IPS-15b (cell line): ENCODE data around the gene RPL39L.
A peak's percentile ranks its signal among the peaks of the same experiment; 100 is the strongest.

Experiments used
- H3K27me3 ChIP-seq: one replicate; pipeline ENCODE4 v1.6.1; 2013; ENCODE audit warnings: low read length; ENCODE audit not compliant: control insufficient read depth, insufficient read depth
- H3K36me3 ChIP-seq: one replicate; pipeline ENCODE4 v1.6.1; 2013; ENCODE audit warnings: low read length; ENCODE audit not compliant: control insufficient read depth, insufficient read depth
- H3K4me1 ChIP-seq: one replicate; pipeline ENCODE4 v1.6.1; 2013; ENCODE audit warnings: mild to moderate bottlenecking, low read length; ENCODE audit not compliant: control insufficient read depth, insufficient read depth
- H3K4me3 ChIP-seq: one replicate; pipeline ENCODE4 v1.5.1; 2013; ENCODE audit warnings: low read depth, low read length
- H3K9ac ChIP-seq: one replicate; pipeline ENCODE4 v1.6.1; 2013; ENCODE audit warnings: low read depth, mild to moderate bottlenecking, low read length
- H3K9me3 ChIP-seq: one replicate; pipeline ENCODE4 v1.6.1; 2013; ENCODE audit warnings: mild to moderate bottlenecking, low read length; ENCODE audit not compliant: control insufficient read depth, insufficient read depth

Gene RPL39L

DNA sequence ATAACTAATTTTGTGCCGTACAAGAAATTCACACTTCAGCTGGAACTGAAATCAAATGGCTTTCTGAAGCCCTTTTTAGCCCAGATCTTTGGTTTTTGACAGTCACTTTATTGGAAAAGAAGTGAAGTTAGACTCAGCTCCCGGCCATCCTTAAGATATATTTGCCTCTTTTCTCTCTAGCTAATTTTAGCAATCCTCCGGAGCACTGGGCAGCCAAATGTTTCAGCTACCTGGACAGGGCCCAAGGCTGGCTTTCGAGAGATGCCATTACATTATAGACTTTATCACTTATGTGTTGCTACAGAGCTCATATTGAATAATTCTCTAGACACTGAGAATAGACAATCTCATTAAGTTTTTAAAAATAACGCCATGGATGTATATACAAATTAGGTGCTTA, 28.5 kb upstream of the RPL39L start:
- Histone ChIP-seq H3K9ac (no peak overlapping the region), H3K36me3 (peaks cover under 1% of the 10 kb centered on the region), H3K4me1 (peaks cover 28% of the 10 kb centered on the region), H3K4me3 (no peak overlapping the region), H3K27me3 (no peaks in the 10 kb centered on the region), H3K9me3 (no peaks in the 10 kb centered on the region)

GRCh38 chr3:187166750-187167149, 27.5 kb upstream of the RPL39L start:
- Histone ChIP-seq H3K9ac (no peak overlapping the region), H3K9me3 (no peaks in the 10 kb centered on the region), H3K4me1 (peaks cover 35% of the 10 kb centered on the region), H3K27me3 (no peaks in the 10 kb centered on the region), H3K36me3 (no peaks in the 10 kb centered on the region), H3K4me3 (no peak overlapping the region)

DNA sequence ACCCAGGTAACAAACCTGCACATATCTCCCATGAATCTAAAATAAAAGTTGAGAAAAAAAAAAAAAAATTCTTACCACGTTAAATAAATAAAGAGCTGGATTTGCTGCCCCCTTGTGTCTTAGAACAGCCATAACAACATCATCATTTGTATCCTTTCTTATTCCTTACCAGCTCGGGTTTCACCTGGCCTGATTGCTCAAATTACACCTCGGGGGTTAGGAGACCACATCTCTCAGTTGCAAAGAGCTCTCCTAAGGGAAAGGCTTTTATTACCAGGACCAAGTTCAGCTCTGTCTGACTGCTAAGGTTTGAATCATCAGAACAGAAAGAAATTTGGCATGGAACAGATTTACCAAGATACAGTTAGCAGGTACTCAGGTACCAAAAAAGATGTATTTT, 25.8 kb upstream of the RPL39L start:
- no peaks in the 10 kb centered on the region for H3K27me3 ChIP-seq
- no peaks in the 10 kb centered on the region for H3K36me3 ChIP-seq
- peaks cover 39% of the 10 kb centered on the region for H3K4me1 ChIP-seq
- H3K9me3 ChIP-seq: no peaks in the 10 kb centered on the region
- no peak overlapping the region for H3K9ac ChIP-seq
- H3K4me3 ChIP-seq: peak overlapping the region; percentile 11

DNA sequence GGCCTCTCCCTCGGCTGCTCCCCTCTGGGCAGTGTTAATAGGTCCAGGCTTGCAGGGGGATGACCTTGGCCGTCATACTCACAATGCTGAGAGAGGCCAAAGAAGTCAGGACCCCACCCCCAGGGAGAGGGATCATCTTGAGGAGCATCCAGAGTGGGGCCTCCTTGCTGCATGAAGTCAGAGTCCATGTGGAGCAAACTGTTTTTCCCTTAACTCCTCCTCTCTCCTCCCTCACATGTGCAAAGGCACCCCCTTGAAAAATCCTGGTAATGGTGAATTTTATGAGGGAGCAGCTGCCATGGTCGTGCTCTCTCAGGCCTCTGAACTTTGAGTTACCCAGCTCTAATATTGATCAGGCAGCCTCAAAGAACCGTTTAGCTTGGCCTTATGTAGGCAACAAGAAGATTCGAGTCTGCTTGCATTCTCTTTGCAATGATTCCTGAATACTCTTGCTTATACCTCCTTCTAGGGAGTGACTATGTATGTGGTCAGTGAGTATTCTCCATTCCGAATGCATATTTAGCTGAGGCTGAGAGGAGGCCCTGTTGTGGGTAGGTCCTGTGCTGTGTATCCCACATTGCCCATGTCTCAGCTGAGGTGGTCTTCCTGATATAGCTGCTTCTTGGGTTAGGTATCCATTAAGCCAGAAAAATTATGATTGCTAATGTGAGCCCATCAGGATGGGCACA, 23.1 kb upstream of the RPL39L start:
- no peaks in the 10 kb centered on the region for H3K27me3 ChIP-seq
- no peaks in the 10 kb centered on the region for H3K9me3 ChIP-seq
- H3K9ac ChIP-seq: no peak overlapping the region
- H3K4me1 ChIP-seq: peaks cover 39% of the 10 kb centered on the region
- no peaks in the 10 kb centered on the region for H3K36me3 ChIP-seq
- H3K4me3 ChIP-seq: no peak overlapping the region

DNA sequence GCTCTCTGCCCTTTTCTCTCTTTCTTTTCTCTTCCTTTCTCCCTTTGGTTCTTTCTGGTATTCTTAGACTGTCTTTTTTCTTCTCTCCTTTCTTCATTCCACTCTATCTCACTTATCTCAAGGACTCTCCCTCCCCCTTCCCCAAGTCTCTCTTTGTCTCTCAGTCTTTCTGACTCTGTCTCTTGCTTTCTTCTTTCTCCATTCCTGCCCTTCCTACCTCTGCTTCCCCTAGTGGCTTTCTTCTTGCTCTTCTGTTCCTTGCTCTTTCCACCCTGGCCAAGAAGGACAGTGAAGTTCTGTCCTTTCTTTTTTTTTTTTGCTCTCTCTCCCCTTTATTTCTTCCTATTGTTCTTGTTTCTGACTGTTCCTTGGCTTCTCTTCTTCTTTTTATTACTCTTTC, 22.3 kb upstream of the RPL39L start:
- H3K36me3 ChIP-seq: no peaks in the 10 kb centered on the region
- no peak overlapping the region for H3K4me3 ChIP-seq
- peaks cover 34% of the 10 kb centered on the region for H3K4me1 ChIP-seq
- H3K9me3 ChIP-seq: no peaks in the 10 kb centered on the region
- no peak overlapping the region for H3K9ac ChIP-seq
- H3K27me3 ChIP-seq: no peaks in the 10 kb centered on the region

DNA sequence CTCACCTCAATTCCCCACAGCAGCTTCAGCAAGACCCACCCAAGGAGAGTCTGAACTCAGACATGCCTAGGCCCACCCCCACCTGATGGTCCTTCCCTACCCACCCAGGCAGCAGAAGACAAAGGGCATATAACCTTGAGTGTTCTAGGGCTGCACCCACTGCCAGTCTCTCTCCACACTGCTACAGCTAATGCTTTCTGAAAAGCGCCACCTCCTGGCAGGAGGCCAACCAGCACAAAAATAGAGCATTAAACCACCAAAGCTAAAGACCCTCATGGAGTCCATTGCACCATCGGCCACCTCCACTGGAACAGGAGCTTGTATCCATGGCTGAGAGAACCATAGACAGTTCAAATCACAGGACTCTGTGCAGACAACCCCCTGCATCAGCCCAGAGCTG, 11.3 kb upstream of the RPL39L start:
- Histone ChIP-seq H3K27me3 (no peaks in the 10 kb centered on the region), H3K4me1 (peaks cover 2% of the 10 kb centered on the region), H3K9ac (no peak overlapping the region), H3K9me3 (no peaks in the 10 kb centered on the region), H3K4me3 (no peak overlapping the region), H3K36me3 (no peaks in the 10 kb centered on the region)

DNA sequence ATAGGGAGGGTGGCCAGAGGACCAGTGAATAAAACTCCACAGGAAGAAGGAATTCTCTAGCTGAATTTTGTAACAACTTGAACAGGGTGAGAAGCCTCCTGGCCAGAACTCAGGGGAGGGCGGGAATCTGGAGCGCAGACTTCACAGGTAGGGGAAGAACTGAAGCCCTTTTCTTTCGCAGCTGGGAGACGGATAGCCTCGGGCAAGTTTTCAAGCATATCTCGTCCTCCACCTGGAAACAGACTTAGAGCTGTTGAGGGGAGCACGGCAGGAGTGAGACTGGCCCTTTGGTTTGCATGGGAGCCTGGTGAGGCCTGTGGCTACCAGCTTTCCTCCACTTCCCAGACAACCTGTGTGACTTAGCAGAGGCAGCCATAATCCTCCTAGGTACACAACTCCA, 10.9 kb upstream of the RPL39L start:
- no peaks in the 10 kb centered on the region for H3K9me3 ChIP-seq
- no peaks in the 10 kb centered on the region for H3K27me3 ChIP-seq
- H3K36me3 ChIP-seq: no peaks in the 10 kb centered on the region
- H3K4me1 ChIP-seq: peaks cover 2% of the 10 kb centered on the region
- H3K9ac ChIP-seq: no peak overlapping the region
- no peak overlapping the region for H3K4me3 ChIP-seq

DNA sequence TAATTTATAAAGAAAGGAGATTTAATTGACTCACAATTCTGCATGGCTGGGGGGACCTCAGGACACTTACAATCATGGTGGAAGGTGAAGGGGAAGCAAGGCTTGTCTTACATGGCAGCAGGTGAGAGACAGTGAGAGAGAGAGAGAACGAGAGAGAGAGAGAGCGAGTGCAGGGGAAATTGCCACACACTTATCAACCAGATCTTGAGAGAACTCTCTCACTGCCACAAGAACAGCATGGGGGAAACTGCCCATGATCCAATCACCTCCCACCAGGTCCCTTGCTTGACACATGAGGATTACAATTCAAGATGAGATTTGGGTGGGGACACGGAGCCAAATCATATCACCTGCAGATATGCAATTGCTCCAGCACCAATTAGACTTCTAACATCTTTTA, 7.1 kb upstream of the RPL39L start:
- Histone ChIP-seq H3K9ac (no peak overlapping the region), H3K36me3 (no peaks in the 10 kb centered on the region), H3K9me3 (no peaks in the 10 kb centered on the region), H3K4me1 (no peaks in the 10 kb centered on the region), H3K4me3 (no peak overlapping the region), H3K27me3 (no peaks in the 10 kb centered on the region)

- Histone ChIP-seq H3K4me1 (no peaks in the 10 kb centered on the region), H3K27me3 (no peaks in the 10 kb centered on the region), H3K9ac (no peak overlapping the region), H3K36me3 (no peaks in the 10 kb centered on the region), H3K4me3 (no peak overlapping the region), H3K9me3 (no peaks in the 10 kb centered on the region)
Measured at GRCh38 chr3:187145149-187145895, 6.0 kb upstream of the RPL39L start.

- Histone ChIP-seq H3K9ac (no peak overlapping the region), H3K27me3 (no peaks in the 10 kb centered on the region), H3K4me3 (peak overlapping the region; percentile 89), H3K36me3 (no peaks in the 10 kb centered on the region), H3K4me1 (peaks cover 3% of the 10 kb centered on the region), H3K9me3 (no peaks in the 10 kb centered on the region)
Measured at GRCh38 chr3:187139895-187140253, 578 bp upstream of the RPL39L start.

- Histone ChIP-seq H3K4me3 (no peak overlapping the region), H3K4me1 (peaks cover 3% of the 10 kb centered on the region), H3K9me3 (no peaks in the 10 kb centered on the region), H3K9ac (no peak overlapping the region), H3K27me3 (no peaks in the 10 kb centered on the region), H3K36me3 (no peaks in the 10 kb centered on the region)
Measured at GRCh38 chr3:187136936-187137335, 2.4 kb downstream of the RPL39L start.

GRCh38 chr3:187136337-187136736, 3.0 kb downstream of the RPL39L start:
- H3K9ac ChIP-seq: no peak overlapping the region
- no peak overlapping the region for H3K4me3 ChIP-seq
- H3K4me1 ChIP-seq: peaks cover 3% of the 10 kb centered on the region
- no peaks in the 10 kb centered on the region for H3K27me3 ChIP-seq
- H3K9me3 ChIP-seq: no peaks in the 10 kb centered on the region
- H3K36me3 ChIP-seq: no peaks in the 10 kb centered on the region
